ENCODE measurements around the gene SLC26A6.

GRCh38 chr3:48581621-48582481 is 53.4 kb downstream of the SLC26A6 start:
- no peak for TF ChIP-seq POLR2A (IDR thresholded peaks at IDR 0.05)
- no peak for TF ChIP-seq CTCF (IDR thresholded peaks at IDR 0.05)
- TF ChIP-seq EP300 (IDR thresholded peaks at IDR 0.05): no peak

Data from ovary (tissue), 3 donors.